Upper lobe of right lung (tissue), 1 donor: Measurements from ENCODE around the gene TDRD7. TPM values are rescaled to one million over a fixed set of nuclear protein-coding genes. Genes with fewer than 3 reads are reported as not detected.
A peak's percentile ranks its signal among the peaks of the same experiment; 100 is the strongest.

Experiments
- ATAC-seq: fragments of 200-7000 bp; cut with Tn5 transposase; one replicate; pipeline ENCODE4 v1.9.1; 2020; ENCODE audit warnings: mild to moderate bottlenecking, moderate library complexity
- DNase-seq: peaks from one replicate; pipeline ENCODE4 v3.0.0-alpha.2; 2020
- H3K27ac ChIP-seq: fragments of 200-600 bp; one replicate; pipeline ENCODE4 v1.8.0; 2022
- H3K27me3 ChIP-seq: fragments of 200-600 bp; one replicate; pipeline ENCODE4 v1.8.0; 2022; ENCODE audit warnings: mild to moderate bottlenecking
- H3K36me3 ChIP-seq: fragments of 200-600 bp; one replicate; pipeline ENCODE4 v1.8.0; 2022
- H3K4me1 ChIP-seq: fragments of 200-600 bp; one replicate; pipeline ENCODE4 v1.8.0; 2022
- H3K4me3 ChIP-seq: fragments of 200-600 bp; one replicate; pipeline ENCODE4 v1.8.0; 2022; ENCODE audit warnings: mild to moderate bottlenecking
- H3K9me3 ChIP-seq: fragments of 200-600 bp; one replicate; pipeline ENCODE4 v1.8.0; 2022
- intact Hi-C: fragments of 100-400 bp; cut with DNase I; formaldehyde crosslinking; loops from one replicate; pipeline ENCODE4 v1.11.0; 2022
- total RNA-seq: library from RNA; stranded (reverse); fragmentation: NEBNext Ultra II Directional; extraction: Animal tissue kit (Norgen Biotek cat#: 25700); gene quantifications from one replicate; pipeline ENCODE4 v1.2.1, GENCODE V29; 2021
- TF ChIP-seq, protein P1 (sequence below): fragments of 200-600 bp; IDR thresholded peaks from one replicate; pipeline ENCODE4 v1.8.0; 2022; ENCODE audit warnings: antibody characterized with exemption
- donor health status: DM: no; HTN: yes; CAD: no; lungs with severe emphysema.

TDRD7 gene
- total RNA-seq, 1 donor from 2014 or later, result 18.2 TPM

DNA sequence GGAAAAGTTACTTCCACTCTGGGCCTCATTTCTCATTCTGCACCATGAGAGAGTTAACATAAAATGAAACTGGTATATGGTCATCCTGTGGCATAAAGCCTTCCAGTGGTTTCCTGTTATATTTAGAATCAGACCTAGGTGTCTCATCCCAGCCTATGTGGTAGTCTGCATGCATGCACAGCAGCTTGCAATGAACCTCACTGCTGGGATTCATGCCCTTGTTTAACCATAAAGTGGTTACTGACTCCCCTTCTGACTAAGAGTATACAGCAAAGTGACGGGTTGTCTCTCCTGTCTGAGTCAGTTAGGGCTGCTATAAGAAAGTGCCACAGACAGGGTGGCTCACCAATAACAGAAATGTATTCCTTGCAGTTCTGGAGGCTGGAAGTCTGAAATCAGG is 14.7 kb upstream of the TDRD7 start:
- Histone ChIP-seq H3K4me3 (no peak overlapping the region), H3K27ac (no peak overlapping the region), H3K9me3 (no peaks in the 10 kb centered on the region), H3K36me3 (no peaks in the 10 kb centered on the region), H3K27me3 (no peaks in the 10 kb centered on the region), H3K4me1 (no peaks in the 10 kb centered on the region)
- ATAC-seq (no peak), DNase-seq (no peak)
- TF ChIP-seq, protein P1, sequence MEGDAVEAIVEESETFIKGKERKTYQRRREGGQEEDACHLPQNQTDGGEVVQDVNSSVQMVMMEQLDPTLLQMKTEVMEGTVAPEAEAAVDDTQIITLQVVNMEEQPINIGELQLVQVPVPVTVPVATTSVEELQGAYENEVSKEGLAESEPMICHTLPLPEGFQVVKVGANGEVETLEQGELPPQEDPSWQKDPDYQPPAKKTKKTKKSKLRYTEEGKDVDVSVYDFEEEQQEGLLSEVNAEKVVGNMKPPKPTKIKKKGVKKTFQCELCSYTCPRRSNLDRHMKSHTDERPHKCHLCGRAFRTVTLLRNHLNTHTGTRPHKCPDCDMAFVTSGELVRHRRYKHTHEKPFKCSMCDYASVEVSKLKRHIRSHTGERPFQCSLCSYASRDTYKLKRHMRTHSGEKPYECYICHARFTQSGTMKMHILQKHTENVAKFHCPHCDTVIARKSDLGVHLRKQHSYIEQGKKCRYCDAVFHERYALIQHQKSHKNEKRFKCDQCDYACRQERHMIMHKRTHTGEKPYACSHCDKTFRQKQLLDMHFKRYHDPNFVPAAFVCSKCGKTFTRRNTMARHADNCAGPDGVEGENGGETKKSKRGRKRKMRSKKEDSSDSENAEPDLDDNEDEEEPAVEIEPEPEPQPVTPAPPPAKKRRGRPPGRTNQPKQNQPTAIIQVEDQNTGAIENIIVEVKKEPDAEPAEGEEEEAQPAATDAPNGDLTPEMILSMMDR, result no peak
- intact Hi-C loops, result loop anchor here (10.0 kb wide), 1 partner anchor 218 kb away; no protein-coding TSS in a partner anchor

DNA sequence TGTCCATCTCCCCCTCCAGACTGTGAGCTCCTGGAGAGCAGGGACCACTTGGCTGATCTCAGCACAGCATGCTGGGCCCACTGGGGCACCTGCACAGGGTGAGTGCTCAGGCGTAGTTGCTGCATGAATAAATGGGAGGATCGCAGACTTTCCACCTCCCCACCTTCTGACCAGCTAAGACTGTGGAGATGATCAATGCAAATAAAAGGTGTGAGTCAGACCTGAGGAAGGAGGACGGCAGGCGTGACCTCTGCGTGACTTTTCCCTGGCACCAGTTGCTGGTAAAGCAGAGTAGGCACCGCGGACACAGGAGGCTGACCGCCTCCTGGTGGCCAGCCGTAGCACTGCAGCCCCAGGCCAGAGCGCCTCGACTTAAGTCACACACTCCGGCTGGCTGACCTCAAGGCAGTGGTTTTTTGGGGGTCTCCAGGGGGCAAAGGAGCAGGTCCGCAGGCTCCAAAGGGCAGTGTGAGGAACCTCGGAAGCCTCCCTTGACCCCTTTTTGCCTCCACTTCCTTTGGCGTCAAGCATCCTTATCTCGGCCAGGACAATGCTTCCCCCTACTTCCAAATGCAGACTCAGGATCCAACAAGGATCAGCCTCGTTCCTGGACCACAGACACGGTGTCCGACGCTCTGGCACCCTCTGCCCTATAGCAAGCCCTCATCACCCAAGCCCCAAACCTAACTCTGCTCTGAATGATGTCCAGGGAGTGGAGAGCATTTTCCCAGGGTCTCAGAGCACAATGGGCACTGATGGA is 12.7 kb upstream of the TDRD7 start:
- Histone ChIP-seq H3K27ac (no peak overlapping the region), H3K9me3 (no peaks in the 10 kb centered on the region), H3K27me3 (no peaks in the 10 kb centered on the region), H3K4me1 (no peaks in the 10 kb centered on the region), H3K4me3 (no peak overlapping the region), H3K36me3 (no peaks in the 10 kb centered on the region)
- TF ChIP-seq, protein P1, result peak; percentile 99
- peak; percentile 87 for DNase-seq
- intact Hi-C loops, result loop anchor here (10.0 kb wide), 1 partner anchor 216 kb away; no protein-coding TSS in a partner anchor
- peak; percentile 97 for ATAC-seq

DNA sequence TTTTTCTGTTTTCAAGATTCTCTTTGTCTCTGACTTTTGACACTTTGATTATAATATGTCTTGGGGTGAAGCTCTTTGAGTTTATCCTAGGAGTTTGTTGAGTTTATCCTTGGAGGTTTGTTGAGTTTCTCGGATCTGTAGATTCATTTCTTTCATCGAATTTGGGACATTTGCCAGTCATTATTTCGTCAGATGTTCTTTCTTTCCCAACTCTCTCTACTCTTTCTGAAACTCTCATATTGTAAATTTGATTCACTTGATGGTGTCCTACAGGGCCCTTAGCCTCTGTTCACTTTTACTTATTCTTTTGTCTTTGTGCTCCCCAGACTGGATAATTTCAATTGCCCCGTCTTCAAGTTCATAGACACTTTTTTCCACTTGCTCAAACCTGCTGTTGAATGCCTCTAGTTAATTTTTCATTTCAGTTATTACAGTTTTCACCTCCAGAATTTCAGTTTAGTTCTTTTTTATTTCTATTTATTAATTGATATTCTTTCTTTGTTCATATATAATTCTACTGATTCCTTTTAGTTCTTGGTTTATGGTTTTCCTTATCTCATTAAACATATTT is 8.1 kb upstream of the TDRD7 start:
- TF ChIP-seq, protein P1, result no peak
- intact Hi-C loops, result no loop called here
- no peak for DNase-seq
- Histone ChIP-seq H3K27ac (no peak overlapping the region), H3K9me3 (no peaks in the 10 kb centered on the region), H3K4me3 (no peak overlapping the region), H3K36me3 (no peaks in the 10 kb centered on the region), H3K27me3 (no peaks in the 10 kb centered on the region), H3K4me1 (no peaks in the 10 kb centered on the region)
- no peak for ATAC-seq

DNA sequence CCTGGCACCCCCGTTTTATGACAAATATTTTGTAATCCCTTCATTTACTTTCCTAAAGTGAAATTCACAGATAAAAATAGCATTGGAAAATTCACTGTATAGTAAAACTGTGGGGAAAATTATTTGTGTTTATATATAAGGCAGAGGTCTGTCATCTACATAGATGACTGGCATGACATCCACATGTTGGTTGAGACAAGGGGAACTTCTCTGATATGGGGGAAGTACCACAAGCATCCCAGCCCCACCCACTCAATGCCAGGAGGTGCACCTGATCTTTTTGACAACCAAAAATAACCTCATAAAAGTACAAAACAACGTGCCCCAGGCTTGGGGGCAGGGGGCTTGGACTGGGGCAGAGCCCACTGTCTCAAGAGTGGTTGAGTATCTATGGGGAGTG is 6.3 kb upstream of the TDRD7 start:
- DNase-seq (no peak), ATAC-seq (no peak)
- intact Hi-C loops, result no loop called here
- H3K4me1 ChIP-seq, result no peaks in the 10 kb centered on the region
- no peaks in the 10 kb centered on the region for H3K36me3 ChIP-seq
- no peaks in the 10 kb centered on the region for H3K9me3 ChIP-seq
- no peaks in the 10 kb centered on the region for H3K27me3 ChIP-seq
- no peak overlapping the region for H3K27ac ChIP-seq
- TF ChIP-seq, protein P1, result no peak
- H3K4me3 ChIP-seq, result no peak overlapping the region

DNA sequence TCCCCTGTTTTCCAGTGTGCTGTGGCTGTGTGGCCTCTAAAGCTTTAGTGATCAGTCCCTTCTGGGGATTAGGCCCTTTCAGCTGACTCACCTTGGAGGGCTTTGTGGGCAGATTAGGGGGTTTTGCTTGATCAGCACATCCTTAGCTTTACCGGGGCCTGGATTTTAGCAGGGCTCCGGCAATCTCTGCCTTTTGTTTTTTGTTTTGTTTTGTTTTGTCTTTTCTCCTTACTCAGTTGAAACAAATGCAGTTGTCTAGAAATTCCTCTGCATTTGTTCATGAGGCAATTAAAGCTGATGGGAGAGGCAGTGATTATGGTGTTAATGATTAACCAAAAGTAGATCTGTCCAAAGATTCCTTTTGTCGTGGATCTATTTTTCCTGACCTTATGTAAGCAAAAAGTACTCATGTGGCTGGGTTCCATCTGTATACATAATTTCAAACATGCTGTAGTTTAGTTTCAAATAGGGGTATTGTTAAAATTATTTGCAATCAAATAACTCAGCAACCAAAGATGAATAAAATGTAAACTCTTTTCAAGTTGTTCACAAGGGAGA is 5.2 kb upstream of the TDRD7 start:
- Histone ChIP-seq H3K9me3 (no peaks in the 10 kb centered on the region), H3K27me3 (no peaks in the 10 kb centered on the region), H3K4me3 (no peak overlapping the region), H3K36me3 (no peaks in the 10 kb centered on the region), H3K27ac (no peak overlapping the region), H3K4me1 (no peaks in the 10 kb centered on the region)
- intact Hi-C loops, result no loop called here
- DNase-seq (no peak), ATAC-seq (no peak)
- TF ChIP-seq, protein P1, result no peak
